ENCODE data around the gene GTPBP6. TPM values are rescaled to one million over a fixed set of nuclear protein-coding genes. Genes with fewer than 3 reads are reported as not detected.
"Not testable (repeated sequence)": the region's sequence is repeated elsewhere in the genome, so short reads cannot be mapped to it uniquely, and the experiment has no call there.

The GTPBP6 gene
- total RNA-seq, 2 donors from 2014 or later, result 50.0 to 56.9 TPM

GRCh38 chrX:259692-260355 is 58.8 kb downstream of the GTPBP6 start:
- DNase-seq (peak in 1 of 2 donors; percentile 35), ATAC-seq (peak; percentile 44)
- intact Hi-C loops (cut with DNase I, micrococcal nuclease), result no loop called here

DNA sequence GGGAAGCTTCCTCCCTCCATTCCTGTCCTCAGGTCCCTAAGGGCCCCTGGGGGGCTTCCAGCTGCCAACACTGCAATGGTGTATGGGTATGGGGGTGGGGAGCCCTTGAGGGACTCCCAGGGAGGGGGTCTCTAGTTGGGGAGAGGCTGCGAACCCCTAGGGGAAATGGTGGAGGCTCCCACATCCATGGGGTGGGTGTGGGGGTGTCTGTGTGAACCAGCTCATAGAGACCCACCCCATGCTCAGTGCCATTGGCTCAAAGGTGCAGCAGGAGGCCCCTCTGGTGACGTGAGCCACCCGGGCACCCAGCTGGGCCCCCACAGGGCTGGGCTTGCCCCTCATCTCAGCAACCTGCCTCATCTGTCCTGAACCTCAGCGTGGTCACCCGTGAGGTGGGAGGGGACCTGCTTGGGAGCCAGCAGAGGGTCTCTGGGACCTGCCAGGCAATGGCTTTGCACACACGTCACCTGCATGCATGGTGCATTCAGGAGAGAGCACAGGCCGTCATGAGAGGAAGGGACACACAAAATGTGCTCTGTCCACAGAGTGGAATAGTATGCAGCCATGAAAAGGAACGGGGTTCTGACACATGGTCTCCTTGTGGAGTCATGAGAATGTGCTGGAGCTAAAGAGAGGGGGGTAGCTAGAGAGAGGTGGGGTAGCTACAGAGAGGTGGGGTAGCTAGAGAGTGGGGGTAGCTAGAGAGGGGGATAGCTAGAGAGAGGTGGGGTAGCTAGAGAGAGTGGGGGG is 60.1 kb downstream of the GTPBP6 start:
- DNase-seq (no peak), ATAC-seq (no peak)
- intact Hi-C loops (cut with DNase I, micrococcal nuclease), result no loop called here

- no peak for ATAC-seq
- intact Hi-C loops (cut with DNase I, micrococcal nuclease), result no loop called here
- DNase-seq, result no peak
These were observed 60.8 kb downstream of the GTPBP6 start for GRCh38 chrX:257681-258289.

GRCh38 chrX:257054-257453 is 61.5 kb downstream of the GTPBP6 start:
- intact Hi-C loops (cut with DNase I, micrococcal nuclease); DNase-seq: not testable (repeated sequence)
- ATAC-seq, result peak; percentile 19

GRCh38 chrX:255923-256331 is 62.7 kb downstream of the GTPBP6 start:
- intact Hi-C loops (cut with DNase I, micrococcal nuclease), result no loop called here
- no peak for ATAC-seq

More at GRCh38 chrX:255923-256331, 62.7 kb downstream of the GTPBP6 start:
- DNase-seq, result no peak

Other genes with a start within 250 kb of the GTPBP6 start
- 10 to 100 TPM; 12.6 to 19.1 TPM for gene PLCXD1, start 37.4 kb downstream of the GTPBP6 start, total RNA-seq
- gene PPP2R3B, start 68.1 kb upstream of the GTPBP6 start, total RNA-seq, result 10 to 100 TPM; 10.8 to 11.3 TPM

Measured in left colon (tissue), 2 donors.